Measurements from ENCODE around the gene NRCAM.

DNA sequence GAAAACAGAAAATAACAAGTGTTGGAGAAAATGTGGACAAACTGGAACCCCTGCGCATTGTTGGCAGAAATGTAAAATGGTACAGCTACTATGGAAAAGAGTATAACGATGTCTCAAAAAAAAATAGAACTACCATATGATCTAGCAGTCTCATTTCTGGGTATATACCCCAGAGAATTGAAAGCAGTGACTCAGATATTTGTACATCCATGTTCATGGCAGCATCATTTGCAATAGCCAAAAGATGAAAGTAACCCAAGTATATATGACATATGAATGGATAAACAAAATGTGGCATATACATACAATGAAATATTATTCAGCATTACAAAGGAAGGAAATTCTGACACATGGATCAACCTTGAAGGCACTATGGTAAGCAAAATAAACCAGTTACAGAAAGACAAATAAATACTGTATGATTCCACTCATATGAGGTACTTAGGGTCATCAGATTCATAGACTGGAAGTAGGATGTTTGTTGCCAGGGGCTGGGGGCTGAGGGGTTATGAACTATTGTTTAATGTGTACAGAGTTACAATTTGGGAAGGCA is 4.9 kb downstream of the NRCAM start:
- TF ChIP-seq, protein P1, sequence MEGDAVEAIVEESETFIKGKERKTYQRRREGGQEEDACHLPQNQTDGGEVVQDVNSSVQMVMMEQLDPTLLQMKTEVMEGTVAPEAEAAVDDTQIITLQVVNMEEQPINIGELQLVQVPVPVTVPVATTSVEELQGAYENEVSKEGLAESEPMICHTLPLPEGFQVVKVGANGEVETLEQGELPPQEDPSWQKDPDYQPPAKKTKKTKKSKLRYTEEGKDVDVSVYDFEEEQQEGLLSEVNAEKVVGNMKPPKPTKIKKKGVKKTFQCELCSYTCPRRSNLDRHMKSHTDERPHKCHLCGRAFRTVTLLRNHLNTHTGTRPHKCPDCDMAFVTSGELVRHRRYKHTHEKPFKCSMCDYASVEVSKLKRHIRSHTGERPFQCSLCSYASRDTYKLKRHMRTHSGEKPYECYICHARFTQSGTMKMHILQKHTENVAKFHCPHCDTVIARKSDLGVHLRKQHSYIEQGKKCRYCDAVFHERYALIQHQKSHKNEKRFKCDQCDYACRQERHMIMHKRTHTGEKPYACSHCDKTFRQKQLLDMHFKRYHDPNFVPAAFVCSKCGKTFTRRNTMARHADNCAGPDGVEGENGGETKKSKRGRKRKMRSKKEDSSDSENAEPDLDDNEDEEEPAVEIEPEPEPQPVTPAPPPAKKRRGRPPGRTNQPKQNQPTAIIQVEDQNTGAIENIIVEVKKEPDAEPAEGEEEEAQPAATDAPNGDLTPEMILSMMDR (IDR thresholded peaks at IDR 0.05; ENCODE audit: low read depth, low read length, missing input control): no peak
- TF ChIP-seq RAD21 (IDR thresholded peaks at IDR 0.05) (no peak), SP1 (IDR thresholded peaks at IDR 0.05) (no peak), FOXA1 (IDR thresholded peaks at IDR 0.05) (no peak), YY1 (IDR thresholded peaks at IDR 0.05) (no peak)
- TF ChIP-seq, protein P2, sequence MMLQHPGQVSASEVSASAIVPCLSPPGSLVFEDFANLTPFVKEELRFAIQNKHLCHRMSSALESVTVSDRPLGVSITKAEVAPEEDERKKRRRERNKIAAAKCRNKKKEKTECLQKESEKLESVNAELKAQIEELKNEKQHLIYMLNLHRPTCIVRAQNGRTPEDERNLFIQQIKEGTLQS (IDR thresholded peaks at IDR 0.05): no peak

Measured in liver (tissue), 3 donors.